GM12878 (cell line): ENCODE results near the gene B4GALT4. TPM values are rescaled to one million over a fixed set of nuclear protein-coding genes. Genes with fewer than 3 reads are reported as not detected.

ENCODE experiments used
- ATAC-seq: fragments of 200-7000 bp; cut with Tn5 transposase; 3 replicates; pipeline ENCODE4 v1.9.1; 2020; ENCODE audit warnings: mild to moderate bottlenecking, moderate library complexity
- BruUV-seq: library from RNA; stranded (reverse); fragments of 400-500 nt; replicated peaks from 2 replicates; lab custom pipeline; 2021; lab: Mats Ljungman, UMichigan
- CTCF ChIA-PET: fragments of 300-600 bp; sonication (Branson Sonifier 250); formaldehyde crosslinking; extraction: SDS; loops from one replicate; lab custom pipeline; 2021; ENCODE audit warnings: inconsistent platforms; lab: Yijun Ruan, JAX
- POLR2A ChIA-PET: fragments of 350-600 bp; formaldehyde crosslinking; extraction: SDS; loops from one replicate; lab custom pipeline; 2021; ENCODE audit warnings: inconsistent platforms; lab: Charles Lee
- RAD21 ChIA-PET: fragments of 300-600 bp; sonication (Branson Sonifier 250); formaldehyde crosslinking; loops from one replicate; lab custom pipeline; 2023; ENCODE audit warnings: antibody characterized with exemption; ENCODE audit not compliant: unreplicated experiment; lab: Charles Lee
- SMC1A ChIA-PET: fragments of 300-600 bp; sonication (Branson Sonifier 250); formaldehyde crosslinking; loops from one replicate; lab custom pipeline; 2023; ENCODE audit not compliant: unreplicated experiment, uncharacterized antibody; lab: Charles Lee
- DNase-seq: peaks from one replicate; pipeline ENCODE4 v3.0.0-alpha.2; 2011; ENCODE audit warnings: low read depth, low spot score
- FAIRE-seq: peaks from 3 replicates; lab custom pipeline; 2011; peaks lifted over from hg19 to GRCh38; lab: Jason Lieb, UNC
- H2AFZ ChIP-seq: 2 replicates; pipeline ENCODE4 v1.6.0; 2011; ENCODE audit warnings: low read depth, low read length, control low read depth; ENCODE audit not compliant: control insufficient read depth
- H3K27ac ChIP-seq: 2 replicates; pipeline ENCODE4 v1.5.1; 2011; ENCODE audit warnings: control low read depth; ENCODE audit not compliant: control insufficient read depth, insufficient read depth
- H3K27me3 ChIP-seq, 2 experiments: replicated peaks in 1 of 2; 2 replicates each; pipeline versions ENCODE4 v1.6.0 to v1.6.1; 2011; ENCODE audit warnings: low read length in 1 of 2; ENCODE audit not compliant: control insufficient read depth in 2 of 2, insufficient read depth in 2 of 2
- H3K36me3 ChIP-seq, 2 experiments: 2 replicates each; pipeline ENCODE4 v1.5.1; 2011; ENCODE audit warnings: low read length in 1 of 2; ENCODE audit not compliant: control insufficient read depth in 2 of 2, insufficient read depth in 2 of 2
- H3K4me1 ChIP-seq: 2 replicates; pipeline ENCODE4 v1.6.1; 2011; ENCODE audit warnings: mild to moderate bottlenecking, low read length, moderate library complexity, mixed read lengths; ENCODE audit not compliant: control insufficient read depth, insufficient read depth
- H3K4me2 ChIP-seq: 2 replicates; pipeline ENCODE4 v1.6.0; 2011; ENCODE audit warnings: control low read depth; ENCODE audit not compliant: control insufficient read depth, insufficient read depth
- H3K4me3 ChIP-seq: fragments of 200-600 bp; sonication (generic); 2 replicates; pipeline ENCODE4 v1.5.1; 2016
- H3K79me2 ChIP-seq: 2 replicates; pipeline ENCODE4 v1.6.0; 2011; ENCODE audit warnings: low read length; ENCODE audit not compliant: control insufficient read depth, insufficient read depth
- H3K9ac ChIP-seq: 2 replicates; pipeline ENCODE4 v1.8.0; 2011; ENCODE audit warnings: low read length, control low read depth, mixed read lengths; ENCODE audit not compliant: control insufficient read depth, insufficient read depth
- H3K9me3 ChIP-seq: replicated peaks from 3 replicates; pipeline ENCODE4 v1.5.1; 2011; ENCODE audit warnings: mild to moderate bottlenecking, low read length; ENCODE audit not compliant: control insufficient read depth, insufficient read depth
- H4K20me1 ChIP-seq: 2 replicates; pipeline ENCODE4 v1.6.0; 2011; ENCODE audit not compliant: control insufficient read depth, insufficient read depth
- BACH1 ChIP-seq: fragments of 450-650 bp; IDR thresholded peaks from 2 replicates; pipeline ENCODE4 v1.6.1; 2017; ENCODE audit warnings: mild to moderate bottlenecking, borderline replicate concordance
- CBFB ChIP-seq: IDR thresholded peaks from 2 replicates; pipeline ENCODE4 v1.6.1; 2016; ENCODE audit warnings: antibody characterized with exemption, low read depth
- NFYA ChIP-seq: IDR thresholded peaks from 2 replicates; pipeline ENCODE4 v1.6.1; 2011; ENCODE audit warnings: low read depth, mild to moderate bottlenecking, low read length, improper control_type of control experiment, borderline replicate concordance
- NR2C1 ChIP-seq: fragments of 450-650 bp; IDR thresholded peaks from 2 replicates; pipeline ENCODE4 v1.6.1; 2017; ENCODE audit warnings: antibody characterized with exemption, mild to moderate bottlenecking, moderate library complexity
- RAD51 ChIP-seq: fragments of 450-650 bp; IDR thresholded peaks from 2 replicates; pipeline ENCODE4 v1.6.1; 2016; ENCODE audit warnings: moderate library complexity, mild to moderate bottlenecking, inconsistent platforms
- RCOR1 ChIP-seq: conservative IDR thresholded peaks from 2 replicates; pipeline ENCODE4 v1.6.1; 2012; ENCODE audit warnings: low read depth, low read length, improper control_type of control experiment
- SMARCA5 ChIP-seq: fragments of 450-650 bp; IDR thresholded peaks from 2 replicates; pipeline ENCODE4 v1.6.1; 2017; ENCODE audit warnings: mild to moderate bottlenecking
- SRF ChIP-seq, 2 experiments: IDR thresholded peaks; 2 replicates each; pipeline ENCODE4 v1.6.1; 2011; ENCODE audit warnings: low read depth in 2 of 2, low read length in 2 of 2, mild to moderate bottlenecking in 1 of 2, moderate library complexity in 1 of 2
- ZNF622 ChIP-seq: fragments of 450-650 bp; IDR thresholded peaks from 2 replicates; pipeline ENCODE4 v1.6.1; 2017; ENCODE audit warnings: mild to moderate bottlenecking, inconsistent platforms
- WGBS: methylation state at CpG from one replicate; pipeline ENCODE4 v1.1.6; 2016; ENCODE audit warnings: low lambda C conversion rate; ENCODE audit not compliant: insufficient replicate concordance, insufficient coverage; ENCODE audit errors: missing lambda C conversion rate; 5-methylcytosine and 5-hydroxymethylcytosine counted together
- in situ Hi-C: fragments of 300-500 bp; cut with MboI; formaldehyde crosslinking; loops from 9 replicates; pipeline ENCODE4 v1.14.3; 2018; ENCODE audit warnings: mixed read lengths
- intact Hi-C: fragments of 100-400 bp; cut with micrococcal nuclease; formaldehyde crosslinking; loops from one replicate; pipeline ENCODE4 v1.14.2; 2022; ENCODE audit not compliant: unreplicated experiment
- polyA plus RNA-seq, 11 experiments: library from polyadenylated mRNA; depleted of rRNA in 4 of 11; unstranded in 6 of 11; stranded (reverse) in 5 of 11; fragments of >200 nt; fragmentation: Nextera tagmentation in 4 of 11; fragmentation: Illumina TruSeq in 1 of 11; extraction: Ambion mirVana in 4 of 11; extraction: Trizol in 1 of 11; gene quantifications; 1 replicate in 1 of 11; 2 replicates in 10 of 11; pipeline versions ENCODE4 v1.2.1 to v1.2.3, GENCODE V29; 2011 to 2016; ENCODE audit warnings: inconsistent platforms in 2 of 11, missing spikeins in 2 of 11, low read depth in 1 of 11
- total RNA-seq, 4 experiments: library from RNA; depleted of rRNA in 3 of 4; stranded (reverse); fragments of >200 nt in 3 of 4; fragmentation: Illumina TruSeq in 1 of 4; extraction: Trizol in 1 of 4; gene quantifications; 2 replicates each; pipeline versions ENCODE4 v1.2.1 to v1.2.3, GENCODE V29; 2013 to 2021
- TF ChIP-seq, protein P1 (sequence below): IDR thresholded peaks from 2 replicates; pipeline ENCODE4 v1.6.1; 2012; ENCODE audit warnings: low read length, inconsistent platforms
- TF ChIP-seq, protein P2 (sequence below): IDR thresholded peaks from 2 replicates; pipeline ENCODE4 v1.6.1; 2012; ENCODE audit warnings: improper control_type of control experiment, low read depth, low read length; ENCODE audit not compliant: insufficient replicate concordance

B4GALT4 gene
- total and polyA plus RNA-seq, 10 of the 15 experiments (the other 5 are each of a cell fraction or from before 2014, with no cell fraction given) = 8.8 to 16.7 (median 13.1) TPM

DNA sequence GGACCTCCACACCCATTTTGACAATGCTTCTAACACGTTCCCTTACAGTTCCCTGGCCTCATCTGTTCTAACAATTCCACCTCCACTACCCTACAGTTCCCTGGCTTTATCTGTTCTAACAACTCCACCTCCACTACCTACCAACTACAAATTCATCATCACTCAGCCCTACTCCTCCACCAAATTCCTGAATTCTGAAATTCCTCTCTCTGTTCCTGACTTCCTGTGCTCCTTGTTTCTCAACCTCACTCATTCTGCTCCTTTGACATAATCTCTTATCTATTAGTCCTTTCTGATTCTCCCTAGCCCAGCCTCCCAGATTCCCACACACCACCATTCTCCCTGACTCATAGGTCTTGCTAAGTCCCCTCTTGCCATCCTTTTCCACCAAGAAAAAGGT is 44.8 kb downstream of the B4GALT4 start (continued):
- TF ChIP-seq ZNF622 = no peak
- TF ChIP-seq, protein P1, sequence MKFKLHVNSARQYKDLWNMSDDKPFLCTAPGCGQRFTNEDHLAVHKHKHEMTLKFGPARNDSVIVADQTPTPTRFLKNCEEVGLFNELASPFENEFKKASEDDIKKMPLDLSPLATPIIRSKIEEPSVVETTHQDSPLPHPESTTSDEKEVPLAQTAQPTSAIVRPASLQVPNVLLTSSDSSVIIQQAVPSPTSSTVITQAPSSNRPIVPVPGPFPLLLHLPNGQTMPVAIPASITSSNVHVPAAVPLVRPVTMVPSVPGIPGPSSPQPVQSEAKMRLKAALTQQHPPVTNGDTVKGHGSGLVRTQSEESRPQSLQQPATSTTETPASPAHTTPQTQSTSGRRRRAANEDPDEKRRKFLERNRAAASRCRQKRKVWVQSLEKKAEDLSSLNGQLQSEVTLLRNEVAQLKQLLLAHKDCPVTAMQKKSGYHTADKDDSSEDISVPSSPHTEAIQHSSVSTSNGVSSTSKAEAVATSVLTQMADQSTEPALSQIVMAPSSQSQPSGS = no peak

DNA sequence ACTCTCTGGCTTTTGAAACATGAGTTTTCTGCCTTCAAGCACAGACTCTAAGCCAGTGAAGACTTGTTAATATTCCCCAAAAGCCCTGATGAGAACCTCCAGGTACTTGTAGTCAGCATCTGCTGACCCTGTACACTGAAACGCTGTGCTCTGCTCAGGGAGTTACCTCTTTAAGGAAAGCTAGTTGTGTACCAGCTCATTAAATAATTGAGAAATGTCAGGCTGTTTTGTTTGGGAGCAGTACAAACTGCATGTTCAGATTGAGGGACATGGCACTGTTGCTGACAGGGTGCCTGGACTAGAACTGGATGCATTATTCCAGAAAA is 45.6 kb downstream of the B4GALT4 start:
- 0% methylated on average over 1 of the region's 1 CpG for WGBS
- TF ChIP-seq NR2C1 (no peak), NFYA (no peak), SRF (IDR thresholded peaks at IDR 0.05; ENCODE audit: low read depth in 2 of 2, low read length in 2 of 2) (no peak), RCOR1 (no peak), BACH1 (no peak), CBFB (no peak), SMARCA5 (no peak), RAD51 (no peak)
- TF ChIP-seq, protein P2, sequence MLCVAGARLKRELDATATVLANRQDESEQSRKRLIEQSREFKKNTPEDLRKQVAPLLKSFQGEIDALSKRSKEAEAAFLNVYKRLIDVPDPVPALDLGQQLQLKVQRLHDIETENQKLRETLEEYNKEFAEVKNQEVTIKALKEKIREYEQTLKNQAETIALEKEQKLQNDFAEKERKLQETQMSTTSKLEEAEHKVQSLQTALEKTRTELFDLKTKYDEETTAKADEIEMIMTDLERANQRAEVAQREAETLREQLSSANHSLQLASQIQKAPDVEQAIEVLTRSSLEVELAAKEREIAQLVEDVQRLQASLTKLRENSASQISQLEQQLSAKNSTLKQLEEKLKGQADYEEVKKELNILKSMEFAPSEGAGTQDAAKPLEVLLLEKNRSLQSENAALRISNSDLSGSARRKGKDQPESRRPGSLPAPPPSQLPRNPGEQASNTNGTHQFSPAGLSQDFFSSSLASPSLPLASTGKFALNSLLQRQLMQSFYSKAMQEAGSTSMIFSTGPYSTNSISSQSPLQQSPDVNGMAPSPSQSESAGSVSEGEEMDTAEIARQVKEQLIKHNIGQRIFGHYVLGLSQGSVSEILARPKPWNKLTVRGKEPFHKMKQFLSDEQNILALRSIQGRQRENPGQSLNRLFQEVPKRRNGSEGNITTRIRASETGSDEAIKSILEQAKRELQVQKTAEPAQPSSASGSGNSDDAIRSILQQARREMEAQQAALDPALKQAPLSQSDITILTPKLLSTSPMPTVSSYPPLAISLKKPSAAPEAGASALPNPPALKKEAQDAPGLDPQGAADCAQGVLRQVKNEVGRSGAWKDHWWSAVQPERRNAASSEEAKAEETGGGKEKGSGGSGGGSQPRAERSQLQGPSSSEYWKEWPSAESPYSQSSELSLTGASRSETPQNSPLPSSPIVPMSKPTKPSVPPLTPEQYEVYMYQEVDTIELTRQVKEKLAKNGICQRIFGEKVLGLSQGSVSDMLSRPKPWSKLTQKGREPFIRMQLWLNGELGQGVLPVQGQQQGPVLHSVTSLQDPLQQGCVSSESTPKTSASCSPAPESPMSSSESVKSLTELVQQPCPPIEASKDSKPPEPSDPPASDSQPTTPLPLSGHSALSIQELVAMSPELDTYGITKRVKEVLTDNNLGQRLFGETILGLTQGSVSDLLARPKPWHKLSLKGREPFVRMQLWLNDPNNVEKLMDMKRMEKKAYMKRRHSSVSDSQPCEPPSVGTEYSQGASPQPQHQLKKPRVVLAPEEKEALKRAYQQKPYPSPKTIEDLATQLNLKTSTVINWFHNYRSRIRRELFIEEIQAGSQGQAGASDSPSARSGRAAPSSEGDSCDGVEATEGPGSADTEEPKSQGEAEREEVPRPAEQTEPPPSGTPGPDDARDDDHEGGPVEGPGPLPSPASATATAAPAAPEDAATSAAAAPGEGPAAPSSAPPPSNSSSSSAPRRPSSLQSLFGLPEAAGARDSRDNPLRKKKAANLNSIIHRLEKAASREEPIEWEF = no peak
- TF ChIP-seq, all 136 proteins: peak for 0
- H3K9ac ChIP-seq = no peak overlapping the region
- H3K4me1 ChIP-seq = no peaks in the 10 kb centered on the region
- FAIRE-seq (no peak), ATAC-seq (no peak), DNase-seq (no peak)
- no peaks in the 10 kb centered on the region for H3K79me2 ChIP-seq
- in situ Hi-C loops = no loop called here
- H3K9me3 ChIP-seq = no peaks in the 10 kb centered on the region
- ChIA-PET CTCF (interaction anchor here (1.2 kb wide), 1 partner anchor 46 kb away, joined by 3 read pairs; no protein-coding TSS in a partner anchor), RAD21 (no interaction called here), POLR2A (no interaction called here), SMC1A (no interaction called here)
- no peak overlapping the region for H3K27ac ChIP-seq
- no peak overlapping the region for H3K4me3 ChIP-seq
- H4K20me1 ChIP-seq = no peaks in the 10 kb centered on the region
- H3K36me3 ChIP-seq = no peaks in the 10 kb centered on the region
- intact Hi-C loops = no loop called here
- no peak overlapping the region for H2AFZ ChIP-seq
- no peak overlapping the region for H3K4me2 ChIP-seq
- no TSS peak for BruUV-seq
- no peaks in the 10 kb centered on the region; a peak in 1 of 4 replicates for H3K27me3 ChIP-seq
